ENCODE measurements around the gene CTIF. TPM values are rescaled to one million over a fixed set of nuclear protein-coding genes. Genes with fewer than 3 reads are reported as not detected.
"Not testable (repeated sequence)": the region's sequence is repeated elsewhere in the genome, so short reads cannot be mapped to it uniquely, and the experiment has no call there.

Gene CTIF
- polyA plus RNA-seq, 1 donor from 2014 or later = 50.2 TPM

GRCh38 chr18:48715711-48716361 lies 177.0 kb downstream of the CTIF start:
- no peaks in the 10 kb centered on the region for H3K36me3 ChIP-seq (ENCODE audit: insufficient read depth, low read length)
- H3K9me2 ChIP-seq (ENCODE audit: insufficient read depth, low read length) = no peaks in the 10 kb centered on the region
- H3K27ac ChIP-seq (ENCODE audit: low read length) = no peak overlapping the region
- no peaks in the 10 kb centered on the region for H3K9me3 ChIP-seq (ENCODE audit: low read length)
- H3K9ac ChIP-seq (ENCODE audit: low read length) = no peak overlapping the region
- H3K27me3 ChIP-seq (ENCODE audit: insufficient read depth, low read depth, low read length) = no peaks in the 10 kb centered on the region
- TF ChIP-seq POLR2AphosphoS5 (IDR thresholded peaks at IDR 0.05) = no peak
- TF ChIP-seq MXI1 (conservative IDR thresholded peaks at IDR 0.05; ENCODE audit: poor library complexity, severe bottlenecking) = no peak
- TF ChIP-seq EP300 (conservative IDR thresholded peaks at IDR 0.05; ENCODE audit: poor library complexity, severe bottlenecking) = no peak
- TF ChIP-seq TAF1 (IDR thresholded peaks at IDR 0.05; ENCODE audit: low read depth) = no peak
- TF ChIP-seq SMC3 (conservative IDR thresholded peaks at IDR 0.05; ENCODE audit: poor library complexity) = no peak
- no peak for TF ChIP-seq REST (IDR thresholded peaks at IDR 0.05; ENCODE audit: borderline replicate concordance)
- TF ChIP-seq EZH2 (IDR thresholded peaks at IDR 0.05; ENCODE audit: borderline replicate concordance, insufficient read depth, low read length, poor library complexity, severe bottlenecking) = no peak
- TF ChIP-seq, protein P1, sequence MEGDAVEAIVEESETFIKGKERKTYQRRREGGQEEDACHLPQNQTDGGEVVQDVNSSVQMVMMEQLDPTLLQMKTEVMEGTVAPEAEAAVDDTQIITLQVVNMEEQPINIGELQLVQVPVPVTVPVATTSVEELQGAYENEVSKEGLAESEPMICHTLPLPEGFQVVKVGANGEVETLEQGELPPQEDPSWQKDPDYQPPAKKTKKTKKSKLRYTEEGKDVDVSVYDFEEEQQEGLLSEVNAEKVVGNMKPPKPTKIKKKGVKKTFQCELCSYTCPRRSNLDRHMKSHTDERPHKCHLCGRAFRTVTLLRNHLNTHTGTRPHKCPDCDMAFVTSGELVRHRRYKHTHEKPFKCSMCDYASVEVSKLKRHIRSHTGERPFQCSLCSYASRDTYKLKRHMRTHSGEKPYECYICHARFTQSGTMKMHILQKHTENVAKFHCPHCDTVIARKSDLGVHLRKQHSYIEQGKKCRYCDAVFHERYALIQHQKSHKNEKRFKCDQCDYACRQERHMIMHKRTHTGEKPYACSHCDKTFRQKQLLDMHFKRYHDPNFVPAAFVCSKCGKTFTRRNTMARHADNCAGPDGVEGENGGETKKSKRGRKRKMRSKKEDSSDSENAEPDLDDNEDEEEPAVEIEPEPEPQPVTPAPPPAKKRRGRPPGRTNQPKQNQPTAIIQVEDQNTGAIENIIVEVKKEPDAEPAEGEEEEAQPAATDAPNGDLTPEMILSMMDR (IDR thresholded peaks at IDR 0.05; ENCODE audit: poor library complexity, severe bottlenecking) = no peak
- TF ChIP-seq RAD21 (conservative IDR thresholded peaks at IDR 0.05) = no peak
- no peaks in the 10 kb centered on the region for H3F3A ChIP-seq (ENCODE audit: insufficient read depth, low read length, poor library complexity, severe bottlenecking)
- H2AFZ ChIP-seq (ENCODE audit: low read depth, low read length) = no peak overlapping the region
- H3K79me2 ChIP-seq (replicated peaks; ENCODE audit: insufficient read depth, low read length) = no peaks in the 10 kb centered on the region
- H3K4me3 ChIP-seq (ENCODE audit: low read length) = no peak overlapping the region
- no peak overlapping the region for H3K4me2 ChIP-seq (ENCODE audit: low read length)
- no peaks in the 10 kb centered on the region for H4K20me1 ChIP-seq (ENCODE audit: insufficient read depth)

GRCh38 chr18:48717227-48717626 lies 178.4 kb downstream of the CTIF start:
- not testable (repeated sequence) for H3K27me3 ChIP-seq (ENCODE audit: insufficient read depth, low read depth, low read length); H3K9me3 ChIP-seq (ENCODE audit: low read length); H4K20me1 ChIP-seq (ENCODE audit: insufficient read depth); H3K27ac ChIP-seq (ENCODE audit: low read length); H3K79me2 ChIP-seq (replicated peaks; ENCODE audit: insufficient read depth, low read length); H3F3A ChIP-seq (ENCODE audit: insufficient read depth, low read length, poor library complexity, severe bottlenecking); H3K4me2 ChIP-seq (ENCODE audit: low read length); H2AFZ ChIP-seq (ENCODE audit: low read depth, low read length); H3K36me3 ChIP-seq (ENCODE audit: insufficient read depth, low read length); H3K9me2 ChIP-seq (ENCODE audit: insufficient read depth, low read length); H3K4me3 ChIP-seq (ENCODE audit: low read length); H3K9ac ChIP-seq (ENCODE audit: low read length)

All from neural cell (in vitro differentiated cells).